22Rv1 (cell line): ENCODE data around the gene FRMPD2.
"Not testable (repeated sequence)": the region's sequence is repeated elsewhere in the genome, so short reads cannot be mapped to it uniquely, and the experiment has no call there.

Experiments
- CTCF ChIP-seq: fragments of 450-650 bp; IDR thresholded peaks from 2 replicates; pipeline ENCODE4 v1.5.1; 2017; ENCODE audit warnings: mild to moderate bottlenecking
- ZFX ChIP-seq: fragments of 450-650 bp; IDR thresholded peaks from 2 replicates; pipeline ENCODE4 v1.6.1; 2017; ENCODE audit warnings: antibody characterized with exemption, borderline replicate concordance

- TF ChIP-seq CTCF, ZFX: not testable (repeated sequence)
These were observed 133.5 kb downstream of the FRMPD2 start for GRCh38 chr10:48140949-48141348.
